Endothelial cell of umbilical vein (primary cell): ENCODE results near the gene DPP6.

Experiments used
- CTCF ChIP-seq, 2 donors: IDR thresholded peaks; 1 replicate in 1 of 2; 2 replicates in 1 of 2; pipeline ENCODE4 v1.5.1; 2011; ENCODE audit warnings: low read length in 2 of 2, mild to moderate bottlenecking in 2 of 2, moderate library complexity in 2 of 2, control low read depth in 1 of 2, inconsistent platforms in 1 of 2, low read depth in 1 of 2; ENCODE audit not compliant: insufficient read depth in 1 of 2; ENCODE audit errors: extremely low read depth in 1 of 2
- EZH2 ChIP-seq: IDR thresholded peaks from 2 replicates; pipeline ENCODE4 v1.6.1; 2012; ENCODE audit warnings: borderline replicate concordance, low read depth, mild to moderate bottlenecking, moderate library complexity, low read length, inconsistent platforms; ENCODE audit not compliant: severe bottlenecking
- FOS ChIP-seq: IDR thresholded peaks from 2 replicates; pipeline ENCODE4 v1.6.1; 2011; ENCODE audit warnings: mild to moderate bottlenecking, low read length, moderate library complexity, borderline replicate concordance; ENCODE audit not compliant: insufficient read depth
- GATA2 ChIP-seq: IDR thresholded peaks from 2 replicates; pipeline ENCODE4 v1.7.0; 2011; ENCODE audit warnings: low read depth, mild to moderate bottlenecking, moderate library complexity, mixed read lengths, low read length; ENCODE audit not compliant: insufficient read length, insufficient read depth
- JUN ChIP-seq: IDR thresholded peaks from 2 replicates; pipeline ENCODE4 v1.6.1; 2011; ENCODE audit warnings: borderline replicate concordance, low read depth; ENCODE audit not compliant: insufficient read length, insufficient read depth
- MYC ChIP-seq: IDR thresholded peaks from one replicate; pipeline ENCODE4 v1.6.1; 2011; ENCODE audit warnings: mild to moderate bottlenecking, low read depth, low read length
- POLR2A ChIP-seq: IDR thresholded peaks from 2 replicates; pipeline ENCODE4 v1.6.1; 2012; ENCODE audit warnings: low read depth, mild to moderate bottlenecking, control low read depth, low read length
- POLR2AphosphoS5 ChIP-seq: IDR thresholded peaks from 2 replicates; pipeline ENCODE4 v1.6.1; 2012; ENCODE audit warnings: low read depth, mild to moderate bottlenecking, control low read depth, low read length, moderate library complexity; ENCODE audit not compliant: insufficient read depth
- TF ChIP-seq, protein P1 (sequence below): IDR thresholded peaks from 2 replicates; pipeline ENCODE4 v1.6.1; 2011; ENCODE audit not compliant: insufficient read depth, insufficient read length

GRCh38 chr7:154475864-154476263, 423.7 kb downstream of the DPP6 start:
- TF ChIP-seq POLR2A (no peak), CTCF (IDR thresholded peaks at IDR 0.05; ENCODE audit: extremely low read depth in 1 of 2, insufficient read depth in 1 of 2, low read depth in 1 of 2, low read length in 2 of 2) (no peak), EZH2 (no peak), POLR2AphosphoS5 (no peak), JUN (no peak), MYC (no peak), FOS (no peak), GATA2 (no peak)
- TF ChIP-seq, protein P1, sequence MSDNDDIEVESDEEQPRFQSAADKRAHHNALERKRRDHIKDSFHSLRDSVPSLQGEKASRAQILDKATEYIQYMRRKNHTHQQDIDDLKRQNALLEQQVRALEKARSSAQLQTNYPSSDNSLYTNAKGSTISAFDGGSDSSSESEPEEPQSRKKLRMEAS, result no peak
